Activated naive CD4-positive, alpha-beta T cell treated with anti-CD3 and anti-CD28 coated beads, Interleukin-2, amount 10 ng/mL, durations not matched to agents 7 days and 5 days (primary cell): ENCODE data around the gene GSN.

Source experiments
- CTCF ChIA-PET: fragments of 350-600 bp; sonication (Branson Sonifier 250); formaldehyde crosslinking; loops from one replicate; lab custom pipeline; 2021; ENCODE audit warnings: antibody characterized with exemption; lab: Charles Lee
- DNase-seq: peaks from one replicate; pipeline ENCODE4 v3.0.0-alpha.2; 2020
- H3K27ac Mint-ChIP-seq: one replicate; pipeline ENCODE4 v1.8.0; 2021; ENCODE audit warnings: mild to moderate bottlenecking, moderate library complexity, mixed read lengths
- H3K27me3 Mint-ChIP-seq: one replicate; pipeline ENCODE4 v1.8.0; 2021; ENCODE audit warnings: mild to moderate bottlenecking, mixed read lengths
- H3K36me3 Mint-ChIP-seq: one replicate; pipeline ENCODE4 v1.8.0; 2021; ENCODE audit warnings: mixed read lengths
- H3K4me1 Mint-ChIP-seq: one replicate; pipeline ENCODE4 v1.8.0; 2021; ENCODE audit warnings: mixed read lengths
- H3K4me3 Mint-ChIP-seq: one replicate; pipeline ENCODE4 v1.8.0; 2021; ENCODE audit warnings: mild to moderate bottlenecking, moderate library complexity, mixed read lengths
- H3K9me3 Mint-ChIP-seq: one replicate; pipeline ENCODE4 v1.8.0; 2021; ENCODE audit warnings: mixed read lengths

GSN gene

DNA sequence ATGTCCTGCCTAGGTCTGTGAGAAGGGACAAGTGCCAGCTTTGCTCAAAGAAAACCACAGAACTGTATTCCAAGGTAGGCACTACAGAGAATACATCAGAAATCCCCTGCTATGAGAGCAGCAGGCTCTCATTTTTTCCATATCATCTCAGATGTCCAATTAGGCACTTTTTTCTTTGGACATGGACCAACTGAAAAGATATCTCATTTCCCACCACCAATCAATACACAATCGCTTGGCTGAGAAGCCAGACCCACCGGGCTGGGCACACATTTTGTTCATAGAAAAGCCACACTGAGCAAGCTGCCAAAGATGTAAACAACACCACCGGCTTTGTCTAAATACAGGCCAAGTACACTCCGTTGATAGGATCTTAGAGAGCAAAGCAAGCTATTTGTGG, 76.2 kb downstream of the GSN start:
- Mint-ChIP-seq H3K36me3 (peaks cover 12% of the 10 kb centered on the region), H3K4me3 (no peak overlapping the region), H3K27me3 (no peaks in the 10 kb centered on the region), H3K9me3 (no peaks in the 10 kb centered on the region), H3K27ac (no peak overlapping the region), H3K4me1 (no peaks in the 10 kb centered on the region)
- CTCF ChIA-PET = interaction anchor here (1.1 to 2.0 kb wide), 4 partner anchors 9 to 55 kb away, joined by 3 to 5 read pairs (median 3); no protein-coding TSS in a partner anchor
- DNase-seq = no peak

DNA sequence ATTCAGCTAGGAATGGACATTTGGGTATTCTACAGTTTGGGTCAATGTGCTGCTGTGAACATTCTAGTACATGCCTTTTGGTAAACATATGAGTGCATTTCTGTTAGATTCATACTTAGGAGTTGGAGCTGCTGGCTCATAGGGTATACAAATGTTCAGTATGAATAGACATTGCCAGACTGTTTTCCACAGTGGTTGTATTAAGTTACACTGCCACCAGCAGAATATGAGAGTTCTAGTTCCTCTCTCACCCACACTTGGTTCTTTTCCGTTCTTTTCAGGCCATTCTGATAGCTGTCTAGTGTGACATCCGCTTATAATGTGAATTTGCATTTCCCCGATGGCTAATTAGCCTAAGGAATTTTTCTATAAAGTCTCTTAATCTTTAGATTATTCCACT, 77.1 kb downstream of the GSN start:
- Mint-ChIP-seq H3K4me3 (no peak overlapping the region), H3K27ac (no peak overlapping the region), H3K4me1 (no peaks in the 10 kb centered on the region), H3K27me3 (no peaks in the 10 kb centered on the region), H3K36me3 (peaks cover 12% of the 10 kb centered on the region), H3K9me3 (no peaks in the 10 kb centered on the region)
- no peak for DNase-seq
- CTCF ChIA-PET = interaction anchor here (1.4 to 2.0 kb wide), 3 partner anchors 26 to 54 kb away, joined by 3 to 5 read pairs (median 3); no protein-coding TSS in a partner anchor

DNA sequence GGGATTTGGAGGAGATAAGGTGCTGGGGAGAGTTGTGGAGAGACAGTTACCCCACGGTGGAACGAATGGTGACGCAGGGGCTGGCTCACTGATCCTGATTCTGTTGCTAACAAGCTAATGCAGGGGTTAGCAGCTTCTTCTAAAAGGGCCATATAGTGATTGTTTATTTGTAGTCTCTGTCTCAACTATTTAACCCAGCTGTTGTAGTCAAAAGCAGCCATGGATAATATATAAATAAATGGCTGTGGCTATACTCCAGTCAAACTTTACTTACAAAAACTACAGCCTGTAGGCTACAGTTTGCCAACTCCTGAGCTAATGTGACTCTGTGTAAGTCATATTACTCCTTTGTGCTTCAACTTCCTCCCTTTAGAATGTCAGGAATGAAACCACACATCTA, 80.3 kb downstream of the GSN start:
- Mint-ChIP-seq H3K4me3 (no peak overlapping the region), H3K4me1 (peaks cover 4% of the 10 kb centered on the region)

DNA sequence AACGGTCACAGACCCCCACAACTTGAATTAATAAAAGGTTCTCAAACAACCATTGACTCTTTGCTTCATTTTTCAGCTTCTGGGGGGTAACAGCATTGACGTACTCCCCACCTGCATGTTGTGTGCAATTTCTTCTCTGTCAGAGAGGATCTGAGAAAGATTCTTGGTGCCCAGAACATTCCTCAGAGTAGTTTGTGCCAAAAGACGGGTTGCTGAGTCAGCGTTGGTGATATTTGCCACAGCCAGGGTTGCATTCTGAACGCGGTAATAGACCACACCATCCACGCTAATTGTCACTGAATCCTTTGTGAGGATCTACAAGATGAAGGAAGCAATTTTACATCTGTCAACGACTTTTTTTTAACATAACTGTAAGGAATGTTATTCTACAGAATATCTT, 81.0 kb downstream of the GSN start:
- DNase-seq = no peak
- CTCF ChIA-PET = interaction anchor here (1.1 to 3.9 kb wide), 3 partner anchors 10 to 31 kb away, joined by 3 to 14 read pairs (median 5); no protein-coding TSS in a partner anchor
- H3K36me3 Mint-ChIP-seq = peaks cover 14% of the 10 kb centered on the region
- H3K9me3 Mint-ChIP-seq = no peaks in the 10 kb centered on the region
- H3K27ac Mint-ChIP-seq = no peak overlapping the region
- H3K4me1 Mint-ChIP-seq = peaks cover 12% of the 10 kb centered on the region
- no peaks in the 10 kb centered on the region for H3K27me3 Mint-ChIP-seq
- no peak overlapping the region for H3K4me3 Mint-ChIP-seq

More for the DNA sequence above, 80.3 kb downstream of the GSN start:
- Mint-ChIP-seq H3K9me3 (no peaks in the 10 kb centered on the region), H3K36me3 (peaks cover 14% of the 10 kb centered on the region), H3K27ac (no peak overlapping the region), H3K27me3 (no peaks in the 10 kb centered on the region)
- CTCF ChIA-PET = interaction anchor here (1.9 to 3.9 kb wide), 2 partner anchors 9 to 28 kb away, joined by 5 to 14 read pairs; no protein-coding TSS in a partner anchor
- DNase-seq = no peak

DNA sequence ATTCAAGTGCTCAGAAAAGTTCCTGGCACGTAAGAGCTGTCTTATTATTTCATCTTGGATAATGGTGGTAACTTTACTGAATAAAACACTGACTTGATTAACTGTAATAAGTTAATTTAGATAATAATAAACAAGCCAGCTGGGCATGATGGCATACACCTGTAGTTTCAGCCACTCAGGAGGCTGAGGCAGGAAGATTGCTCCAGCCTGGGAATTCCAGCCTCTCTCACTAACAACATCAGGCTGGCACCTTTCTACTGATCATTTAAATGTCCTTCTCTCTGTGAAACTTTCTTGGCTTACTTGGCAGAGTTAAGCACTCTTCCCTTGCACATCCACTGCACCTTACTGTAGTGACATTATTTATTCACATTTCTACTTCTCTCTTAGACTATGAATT, 82.1 kb downstream of the GSN start:
- DNase-seq = no peak
- no peaks in the 10 kb centered on the region for H3K9me3 Mint-ChIP-seq
- H3K4me3 Mint-ChIP-seq = no peak overlapping the region
- H3K4me1 Mint-ChIP-seq = peaks cover 18% of the 10 kb centered on the region
- no peaks in the 10 kb centered on the region for H3K27me3 Mint-ChIP-seq
- no peak overlapping the region for H3K27ac Mint-ChIP-seq
- peaks cover 14% of the 10 kb centered on the region for H3K36me3 Mint-ChIP-seq
- CTCF ChIA-PET = interaction anchor here (0.6 to 1.1 kb wide), 2 partner anchors 30 to 559 kb away, joined by 3 read pairs; no protein-coding TSS in a partner anchor

DNA sequence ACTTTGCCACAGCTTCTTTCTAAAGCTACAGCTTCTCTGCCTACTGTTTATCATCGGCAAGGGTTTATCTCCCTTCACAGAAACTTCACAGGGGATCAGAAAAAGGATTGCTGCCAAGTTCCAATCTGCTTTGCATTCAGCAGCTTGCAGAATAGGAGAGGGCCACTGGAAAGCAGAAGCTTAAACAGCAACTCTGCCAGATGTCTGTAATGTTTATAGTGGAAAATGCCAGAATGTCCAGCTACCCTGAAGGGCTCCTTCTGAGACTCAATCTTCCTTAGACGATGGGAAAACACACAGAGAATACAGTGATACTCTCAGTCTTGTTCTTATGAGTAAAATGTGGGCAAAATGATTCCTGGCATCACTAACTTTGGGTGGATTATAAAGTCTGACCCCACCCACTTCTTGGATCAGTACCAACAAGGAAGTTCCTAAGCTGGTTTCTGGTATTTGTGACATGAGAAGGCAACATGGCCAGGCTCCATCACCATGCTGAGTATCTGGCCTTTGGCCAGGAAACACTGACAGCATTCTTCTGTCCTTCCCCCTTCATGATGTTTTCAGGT, 83.1 kb downstream of the GSN start:
- Mint-ChIP-seq H3K27me3 (no peaks in the 10 kb centered on the region), H3K4me3 (no peak overlapping the region), H3K27ac (no peak overlapping the region), H3K36me3 (peaks cover 14% of the 10 kb centered on the region), H3K9me3 (no peaks in the 10 kb centered on the region), H3K4me1 (peaks cover 20% of the 10 kb centered on the region)
- CTCF ChIA-PET = interaction anchor here (1.0 kb wide), 1 partner anchor 31 kb away, joined by 3 read pairs; no protein-coding TSS in a partner anchor
- DNase-seq = no peak

DNA sequence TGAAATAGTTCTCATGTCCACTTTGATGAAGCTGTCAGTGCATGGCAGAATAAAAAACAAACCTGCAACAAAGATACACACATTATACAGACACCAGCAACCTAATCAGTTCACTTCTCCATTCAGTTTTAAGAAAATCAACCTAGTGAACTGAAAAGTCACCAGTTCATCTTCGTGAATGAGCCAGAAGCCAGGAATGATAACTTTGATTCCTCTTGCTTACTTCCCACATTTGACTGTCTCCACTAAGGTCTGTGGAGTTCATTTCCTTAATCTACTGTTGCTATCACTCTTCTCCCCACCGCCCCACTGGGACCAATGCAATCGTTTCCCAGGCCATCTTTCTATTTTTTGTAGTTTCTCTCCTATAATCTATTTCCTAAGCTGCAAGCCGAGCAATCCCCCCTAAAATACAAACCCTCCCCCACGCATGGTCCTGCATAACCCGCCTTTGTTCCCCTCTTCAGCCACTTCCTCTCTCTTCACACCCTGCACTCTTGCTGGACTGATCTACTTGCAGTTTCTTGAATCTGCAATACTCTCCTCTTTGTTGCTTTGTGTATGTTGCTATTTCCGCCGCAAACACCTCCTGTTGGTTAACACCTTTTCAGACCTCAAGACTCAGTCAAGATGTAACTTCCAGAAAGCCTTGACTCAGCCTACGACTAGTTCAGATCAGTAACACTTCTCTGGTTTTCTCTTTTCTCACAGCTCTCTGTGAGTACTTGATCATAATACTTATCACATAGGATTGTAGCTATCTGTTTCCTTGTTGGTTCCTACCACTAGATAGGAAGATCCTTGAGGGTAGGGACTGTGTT, 85.5 kb downstream of the GSN start:
- Mint-ChIP-seq H3K27ac (peak overlapping the region; percentile 64), H3K4me3 (peak overlapping the region; percentile 4), H3K4me1 (peaks cover 34% of the 10 kb centered on the region), H3K27me3 (no peaks in the 10 kb centered on the region), H3K9me3 (no peaks in the 10 kb centered on the region), H3K36me3 (peaks cover 8% of the 10 kb centered on the region)
- DNase-seq = peak; percentile 57
- CTCF ChIA-PET = interaction anchor here (1.0 to 2.1 kb wide), 5 partner anchors 10 to 46 kb away, joined by 3 to 8 read pairs (median 3); no protein-coding TSS in a partner anchor

DNA sequence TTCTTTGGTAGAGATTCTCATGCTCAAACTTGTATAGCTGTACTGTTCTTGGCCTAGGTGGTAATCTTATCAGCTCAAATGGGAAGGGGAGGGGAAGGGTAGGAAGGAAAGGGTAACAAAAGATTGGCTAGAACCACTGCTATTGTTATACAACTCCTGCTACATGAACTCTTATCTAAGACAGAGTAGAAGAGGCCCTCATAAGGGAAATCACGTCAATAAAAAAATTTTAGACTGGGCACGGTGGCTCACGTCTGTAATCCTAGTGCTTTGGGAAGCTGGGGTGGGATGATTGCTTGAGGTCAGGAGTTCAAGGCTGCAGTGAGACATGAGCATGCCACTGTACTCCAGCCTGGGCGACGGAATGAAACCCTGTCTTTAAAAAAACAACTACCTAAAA, 86.2 kb downstream of the GSN start:
- Mint-ChIP-seq H3K9me3 (no peaks in the 10 kb centered on the region), H3K36me3 (peaks cover 5% of the 10 kb centered on the region), H3K27me3 (no peaks in the 10 kb centered on the region), H3K27ac (peak overlapping the region; percentile 64), H3K4me3 (no peak overlapping the region), H3K4me1 (peaks cover 41% of the 10 kb centered on the region)
- CTCF ChIA-PET = interaction anchor here (1.0 to 2.1 kb wide), 4 partner anchors 10 to 46 kb away, joined by 3 to 8 read pairs (median 3); no protein-coding TSS in a partner anchor
- no peak for DNase-seq

DNA sequence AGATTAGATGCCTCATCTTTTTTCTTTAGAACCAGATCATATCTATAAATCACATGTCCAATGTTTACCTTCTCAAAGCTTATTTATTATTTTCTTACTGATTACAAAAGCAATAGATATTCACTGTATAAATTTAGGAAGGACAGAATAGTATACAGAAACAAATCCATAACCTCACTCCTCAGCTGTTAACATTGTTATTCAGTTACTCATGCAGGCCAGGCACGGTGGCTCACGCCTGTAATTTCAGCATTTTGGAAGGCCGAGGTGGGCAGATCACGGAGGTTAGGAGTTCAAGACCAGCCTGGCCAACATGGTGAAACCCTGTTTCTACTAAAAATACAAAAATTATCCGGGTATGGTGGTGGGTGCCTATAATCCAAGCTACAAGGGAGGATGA, 86.8 kb downstream of the GSN start:
- Mint-ChIP-seq H3K27ac (no peak overlapping the region), H3K27me3 (no peaks in the 10 kb centered on the region), H3K9me3 (no peaks in the 10 kb centered on the region), H3K4me1 (peaks cover 47% of the 10 kb centered on the region), H3K36me3 (peaks cover 5% of the 10 kb centered on the region), H3K4me3 (no peak overlapping the region)
- DNase-seq = no peak
- CTCF ChIA-PET = interaction anchor here (2.1 kb wide), 1 partner anchor 35 kb away, joined by 8 read pairs; no protein-coding TSS in a partner anchor

DNA sequence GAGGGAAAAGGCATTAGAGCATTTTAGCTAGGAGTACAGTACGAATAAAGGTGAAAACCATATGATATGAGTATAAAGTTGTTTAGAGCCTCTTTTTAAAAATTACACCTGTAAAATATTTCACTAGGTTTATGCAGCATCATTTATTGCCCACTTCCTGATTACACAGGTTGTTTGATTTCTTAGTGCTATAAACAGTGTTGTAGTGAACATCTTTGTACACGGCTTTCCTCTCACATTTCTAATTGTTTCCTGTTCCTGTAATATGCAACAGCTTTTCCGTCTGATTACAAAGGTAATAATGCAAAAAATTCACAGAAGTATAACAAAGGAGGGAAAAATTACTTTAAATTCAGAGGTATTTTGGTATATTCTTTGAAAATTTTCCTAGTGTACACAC, 89.0 kb downstream of the GSN start:
- no peak overlapping the region for H3K27ac Mint-ChIP-seq
- no peak overlapping the region for H3K4me3 Mint-ChIP-seq
- H3K36me3 Mint-ChIP-seq = peaks cover 5% of the 10 kb centered on the region
- no peaks in the 10 kb centered on the region for H3K9me3 Mint-ChIP-seq
- H3K27me3 Mint-ChIP-seq = no peaks in the 10 kb centered on the region
- CTCF ChIA-PET = interaction anchor here (2.2 kb wide), 1 partner anchor 36 kb away, joined by 5 read pairs; no protein-coding TSS in a partner anchor
- H3K4me1 Mint-ChIP-seq = peaks cover 48% of the 10 kb centered on the region
- DNase-seq = no peak

DNA sequence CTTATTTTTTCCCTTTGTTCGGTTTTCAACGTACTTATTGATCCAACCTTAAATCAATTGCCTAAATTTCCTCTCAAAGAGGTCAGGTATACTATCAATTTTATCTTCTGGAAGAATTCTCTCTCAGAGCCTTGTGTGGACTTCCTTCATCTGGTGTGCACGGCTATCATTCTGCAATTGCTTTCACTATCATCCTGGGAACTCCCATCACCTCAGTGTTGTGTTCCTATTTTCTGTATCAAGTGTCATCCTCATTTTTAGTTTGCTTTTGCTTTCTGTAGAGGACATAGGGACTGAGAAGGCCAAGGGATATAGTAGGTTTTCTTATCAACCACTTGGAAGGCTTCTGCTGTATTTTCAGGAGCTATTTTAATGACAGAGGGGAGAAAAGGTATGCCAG, 90.8 kb downstream of the GSN start:
- CTCF ChIA-PET = interaction anchor here (0.6 to 2.2 kb wide), 2 partner anchors 38 to 48 kb away, joined by 3 to 5 read pairs; no protein-coding TSS in a partner anchor
- Mint-ChIP-seq H3K36me3 (no peaks in the 10 kb centered on the region), H3K9me3 (no peaks in the 10 kb centered on the region), H3K27ac (no peak overlapping the region), H3K4me3 (no peak overlapping the region), H3K27me3 (no peaks in the 10 kb centered on the region), H3K4me1 (peaks cover 38% of the 10 kb centered on the region)
- no peak for DNase-seq

DNA sequence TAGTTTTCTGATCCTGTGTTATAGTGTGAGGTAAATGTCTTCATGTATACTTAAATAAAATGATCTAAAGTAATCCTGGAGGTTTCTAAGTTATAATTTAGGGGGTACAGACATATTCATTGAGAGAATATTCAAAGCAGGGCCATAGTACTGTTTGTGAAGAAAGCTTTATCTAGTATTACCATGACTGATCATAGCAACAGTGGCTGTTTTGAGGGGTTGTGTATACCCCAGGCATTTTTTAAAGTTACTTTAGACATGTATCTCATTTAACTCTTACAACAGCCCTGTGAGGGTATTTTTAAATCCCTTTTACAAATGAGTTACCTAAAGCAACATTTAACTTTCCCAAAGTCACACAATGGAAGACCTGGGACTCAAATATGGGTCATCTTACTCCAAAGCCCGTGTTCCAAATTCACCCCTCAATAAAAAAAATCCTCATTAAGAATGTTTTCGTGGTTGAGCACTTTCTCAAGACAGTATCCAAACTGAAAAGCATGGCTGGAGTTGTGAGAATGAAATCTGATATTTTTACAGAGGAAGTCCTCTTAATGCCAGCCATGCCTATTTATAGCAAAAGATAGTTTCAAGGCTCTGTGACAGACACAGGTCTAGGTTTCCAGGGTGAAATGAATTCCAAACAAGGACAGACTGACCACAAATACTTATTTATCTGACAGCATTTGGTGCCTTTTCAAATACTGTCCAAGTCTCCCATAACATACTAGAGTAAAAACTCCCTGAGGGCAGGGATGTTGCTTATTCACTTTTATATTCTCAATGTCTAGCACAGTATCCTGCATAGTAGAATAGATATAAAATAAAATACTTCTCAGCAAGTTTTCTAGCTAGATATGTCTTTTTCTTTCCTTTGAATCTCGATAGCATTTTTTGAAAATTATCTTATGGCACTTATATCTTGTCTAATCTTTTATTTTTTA, 91.7 kb downstream of the GSN start:
- peaks cover 32% of the 10 kb centered on the region for H3K4me1 Mint-ChIP-seq

DNA sequence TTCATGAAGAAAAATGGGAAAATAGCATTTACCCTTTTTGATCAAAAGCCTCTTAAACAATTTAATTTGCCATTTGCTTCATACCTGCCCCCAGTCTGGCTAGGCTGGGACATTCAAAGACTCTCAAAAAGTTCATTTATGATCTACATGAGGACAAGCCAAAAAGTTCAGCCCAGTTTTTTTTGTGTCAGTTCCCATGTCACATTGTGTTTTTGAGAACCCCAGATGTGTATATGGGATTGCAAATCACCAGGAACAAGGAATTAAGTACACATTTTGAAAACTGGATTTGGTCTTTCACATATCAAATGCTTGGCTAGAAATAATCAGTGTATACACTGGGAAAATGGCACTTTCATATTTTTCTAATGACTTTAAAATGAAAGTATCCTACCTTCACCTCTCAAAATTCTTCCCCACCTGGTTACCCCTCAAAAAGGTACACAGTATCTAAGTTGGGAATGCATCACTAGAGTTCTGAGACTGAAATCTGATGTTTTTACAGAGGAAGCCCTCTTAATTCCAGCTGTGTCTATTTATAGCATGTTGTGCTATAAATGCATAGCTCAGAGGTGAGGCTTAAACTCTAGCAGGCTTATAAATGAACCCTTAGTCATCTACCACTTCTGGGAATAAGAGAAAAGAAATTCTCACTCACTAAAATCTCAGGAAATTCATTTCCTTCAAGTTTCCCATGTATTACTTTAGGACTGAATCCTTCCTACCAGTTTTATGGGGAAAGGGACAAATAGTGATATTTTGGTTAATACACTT, 92.8 kb downstream of the GSN start:
- H3K36me3 Mint-ChIP-seq = no peaks in the 10 kb centered on the region
- no peak overlapping the region for H3K27ac Mint-ChIP-seq
- H3K27me3 Mint-ChIP-seq = no peaks in the 10 kb centered on the region
- no peak overlapping the region for H3K4me3 Mint-ChIP-seq
- H3K4me1 Mint-ChIP-seq = peaks cover 28% of the 10 kb centered on the region
- CTCF ChIA-PET = no interaction called here
- H3K9me3 Mint-ChIP-seq = no peaks in the 10 kb centered on the region
- DNase-seq = no peak

More for the DNA sequence above, 91.7 kb downstream of the GSN start:
- Mint-ChIP-seq H3K27me3 (no peaks in the 10 kb centered on the region), H3K27ac (peak overlapping the region; percentile 63), H3K9me3 (no peaks in the 10 kb centered on the region), H3K4me3 (no peak overlapping the region), H3K36me3 (no peaks in the 10 kb centered on the region)
- no peak for DNase-seq
- CTCF ChIA-PET = no interaction called here
